ENCODE results near the gene AK4.
"Not testable (repeated sequence)": the region's sequence is repeated elsewhere in the genome, so short reads cannot be mapped to it uniquely, and the experiment has no call there.

The AK4 gene

DNA sequence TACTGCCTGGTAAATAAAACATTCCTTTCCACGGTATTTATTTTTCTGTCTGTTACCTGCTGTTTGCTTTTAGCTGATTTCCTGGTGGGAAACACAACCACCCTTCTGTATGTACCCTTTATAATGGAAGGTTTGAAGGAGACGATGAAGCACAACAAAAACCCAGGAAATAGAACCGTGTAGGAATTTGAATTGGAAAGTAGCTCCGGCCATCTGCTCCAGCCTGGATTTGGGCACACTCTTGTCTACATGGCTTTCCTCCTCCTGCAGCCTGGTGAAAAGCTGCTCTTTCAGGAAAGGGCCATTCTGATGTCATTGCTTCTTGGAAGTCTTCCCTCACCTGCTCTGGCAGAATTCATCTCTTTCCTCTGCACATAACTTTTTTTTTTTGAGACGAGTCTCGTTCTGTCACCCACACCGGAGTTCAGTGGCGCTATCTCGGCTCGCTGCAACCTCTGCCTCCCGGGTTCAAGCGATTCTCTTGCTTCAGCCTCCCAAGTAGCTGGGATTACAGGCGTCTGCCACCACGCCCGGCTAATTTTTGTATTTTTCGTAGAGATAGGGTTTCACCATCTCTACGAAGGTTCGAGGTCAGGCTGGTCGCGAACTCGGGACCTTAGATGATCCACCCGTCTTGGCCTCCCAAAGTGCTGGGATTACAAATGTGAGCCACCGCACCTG, 2.7 kb downstream of the AK4 start:
- no peak for DNase-seq

GRCh38 chr1:65151641-65152040, 3.6 kb downstream of the AK4 start:
- DNase-seq = no peak

- no peak for DNase-seq
Measured at GRCh38 chr1:65153635-65154034, 5.6 kb downstream of the AK4 start.

GRCh38 chr1:65156910-65157545, 9.0 kb downstream of the AK4 start:
- DNase-seq = no peak

GRCh38 chr1:65157546-65157941, 9.5 kb downstream of the AK4 start:
- DNase-seq = no peak

GRCh38 chr1:65159291-65159688, 11.3 kb downstream of the AK4 start:
- not testable (repeated sequence) for DNase-seq

GRCh38 chr1:65159801-65160523, 12.0 kb downstream of the AK4 start:
- no peak for DNase-seq

GRCh38 chr1:65163201-65163805, 15.3 kb downstream of the AK4 start:
- no peak for DNase-seq

DNA sequence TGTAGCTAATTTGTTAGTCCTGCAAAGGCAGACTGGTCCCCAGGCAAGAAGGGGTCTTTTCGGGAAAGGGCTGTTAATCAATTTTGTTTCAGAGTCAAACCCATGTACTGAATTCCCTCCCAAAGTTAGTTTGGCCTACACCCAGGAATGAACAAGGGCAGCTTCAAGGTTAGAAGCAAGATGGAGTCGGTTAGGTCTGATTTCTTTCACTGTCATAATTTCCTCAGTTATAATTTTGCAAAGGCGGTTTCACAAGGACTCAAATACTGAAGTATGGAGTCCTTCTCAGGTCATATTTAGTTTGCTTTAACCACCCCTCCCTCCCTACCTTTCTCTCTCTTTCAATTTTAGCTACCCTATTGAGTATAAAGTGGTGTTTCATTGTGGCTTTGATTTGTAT, 16.1 kb downstream of the AK4 start:
- DNase-seq = not testable (repeated sequence)

DNA sequence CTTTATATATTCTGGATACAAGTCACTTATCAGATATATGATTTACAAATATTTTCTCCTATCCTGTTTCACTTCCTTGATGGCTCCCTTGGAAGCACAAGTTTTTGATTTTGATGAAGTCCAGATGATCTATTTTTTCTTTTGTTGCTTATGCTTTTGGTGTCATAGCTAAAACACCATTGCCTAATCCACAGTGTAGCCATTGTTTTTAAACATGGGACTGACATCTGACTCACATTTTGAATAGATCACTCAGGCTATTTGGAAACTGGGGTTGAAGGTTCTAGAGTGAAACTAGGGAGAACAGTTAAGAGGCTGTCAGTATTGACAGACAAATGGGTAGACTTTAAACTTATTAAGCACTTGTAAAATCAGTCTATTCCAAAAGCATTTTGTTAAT, 16.6 kb downstream of the AK4 start:
- peak; percentile 33 for DNase-seq

- DNase-seq = no peak
Measured at GRCh38 chr1:65165269-65165993, 17.4 kb downstream of the AK4 start.

GRCh38 chr1:65166572-65167305, 18.7 kb downstream of the AK4 start:
- DNase-seq = no peak

DNA sequence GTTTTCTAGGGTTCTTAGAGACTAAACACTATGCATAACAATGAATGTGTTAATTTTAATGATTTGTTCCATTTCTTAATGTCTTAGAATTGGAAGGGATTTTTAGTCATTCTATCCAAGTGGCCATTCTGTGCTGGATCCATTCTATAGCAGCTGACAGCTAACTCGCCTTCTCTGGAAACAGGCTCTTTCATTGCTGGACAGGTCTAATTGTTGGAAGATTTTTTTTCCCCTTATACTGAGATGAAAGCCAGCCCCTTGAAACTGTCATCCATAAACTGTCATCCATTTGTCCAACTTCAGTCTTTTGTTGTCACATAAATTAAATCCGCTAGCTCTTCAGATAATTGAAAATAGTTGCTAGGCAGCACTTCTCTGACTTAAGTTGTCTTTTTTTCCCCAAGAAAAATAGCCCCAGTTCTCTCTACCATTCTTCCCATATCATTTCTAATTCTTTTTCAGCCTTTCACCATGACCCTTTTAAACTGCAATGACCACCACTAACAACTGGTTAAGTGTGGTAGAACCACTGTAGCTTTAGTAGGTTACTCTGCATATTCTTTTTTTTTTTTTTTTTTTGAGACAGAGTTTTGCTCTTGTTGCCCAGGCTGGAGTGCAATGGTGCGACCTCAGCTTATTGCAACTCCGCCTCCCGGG, 19.7 kb downstream of the AK4 start:
- no peak for DNase-seq

- DNase-seq = no peak
Measured at GRCh38 chr1:65168867-65169266, 20.9 kb downstream of the AK4 start.

DNA sequence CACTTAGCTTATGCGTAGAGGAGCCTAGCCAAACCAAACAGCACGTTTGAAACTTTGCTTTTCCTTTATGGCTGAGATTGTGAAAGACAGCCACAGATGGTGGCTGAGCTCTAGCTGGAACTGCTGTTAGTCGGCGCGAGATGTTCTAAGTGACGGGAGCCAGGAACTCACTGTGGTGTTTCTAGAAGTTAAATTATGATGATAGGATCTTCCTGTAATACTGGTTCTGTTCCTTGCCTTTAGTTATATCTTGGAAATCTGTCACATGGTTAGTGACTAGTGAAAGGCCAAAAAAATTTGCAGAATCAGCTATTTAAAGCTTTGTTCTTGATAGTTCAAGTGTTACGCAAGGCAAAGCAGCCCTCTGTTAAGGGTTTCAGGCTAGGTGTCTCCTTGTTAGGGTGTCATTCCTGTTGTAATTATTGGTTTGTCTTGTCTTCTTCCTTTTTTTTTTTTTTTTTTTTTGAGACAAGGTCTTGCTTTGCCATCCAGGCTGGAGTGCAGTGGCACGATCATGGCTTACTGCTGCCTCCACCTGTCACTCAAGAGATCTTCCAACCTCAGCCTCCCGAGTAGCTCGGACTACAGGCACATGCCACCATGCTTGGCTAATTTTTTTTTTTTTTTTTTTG, 22.6 kb downstream of the AK4 start:
- DNase-seq = peak; percentile 68

DNA sequence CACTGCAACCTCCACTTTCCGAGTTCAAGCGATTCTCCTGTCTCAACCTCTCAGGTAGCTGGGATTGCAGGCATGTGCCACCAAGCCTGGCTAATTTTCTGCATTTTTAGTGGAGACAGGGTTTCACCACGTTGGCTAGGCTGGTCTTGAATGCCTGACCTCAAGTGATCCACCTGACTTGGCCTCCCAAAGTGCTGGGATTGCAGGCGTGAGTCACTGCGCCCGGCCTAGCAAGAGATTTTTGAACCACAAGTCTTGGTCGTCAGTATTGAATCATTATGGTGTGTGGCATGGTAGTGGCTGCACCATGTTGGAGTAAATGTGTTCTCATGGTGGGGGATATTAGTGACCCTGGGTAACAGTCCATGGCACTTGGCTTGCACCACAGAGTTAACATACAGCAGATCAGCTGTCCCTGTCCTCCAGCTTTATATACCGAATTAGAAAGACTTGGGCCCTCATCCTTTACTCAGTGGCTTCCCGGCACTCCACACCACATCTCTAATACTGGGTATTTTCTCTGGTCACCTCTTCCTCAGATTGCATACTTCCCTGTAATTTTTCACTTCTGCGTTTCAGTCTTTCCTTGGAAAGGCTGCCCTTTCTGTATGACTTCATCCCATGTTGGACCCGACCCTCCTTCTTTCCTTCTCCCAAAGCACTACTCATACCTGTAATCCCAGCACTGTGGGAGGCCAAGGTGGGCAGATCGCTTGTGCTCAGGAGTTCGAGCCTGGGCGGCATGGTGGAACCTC, 25.1 kb downstream of the AK4 start:
- no peak for DNase-seq

GRCh38 chr1:65174585-65174984, 26.6 kb downstream of the AK4 start:
- DNase-seq = peak; percentile 97

DNA sequence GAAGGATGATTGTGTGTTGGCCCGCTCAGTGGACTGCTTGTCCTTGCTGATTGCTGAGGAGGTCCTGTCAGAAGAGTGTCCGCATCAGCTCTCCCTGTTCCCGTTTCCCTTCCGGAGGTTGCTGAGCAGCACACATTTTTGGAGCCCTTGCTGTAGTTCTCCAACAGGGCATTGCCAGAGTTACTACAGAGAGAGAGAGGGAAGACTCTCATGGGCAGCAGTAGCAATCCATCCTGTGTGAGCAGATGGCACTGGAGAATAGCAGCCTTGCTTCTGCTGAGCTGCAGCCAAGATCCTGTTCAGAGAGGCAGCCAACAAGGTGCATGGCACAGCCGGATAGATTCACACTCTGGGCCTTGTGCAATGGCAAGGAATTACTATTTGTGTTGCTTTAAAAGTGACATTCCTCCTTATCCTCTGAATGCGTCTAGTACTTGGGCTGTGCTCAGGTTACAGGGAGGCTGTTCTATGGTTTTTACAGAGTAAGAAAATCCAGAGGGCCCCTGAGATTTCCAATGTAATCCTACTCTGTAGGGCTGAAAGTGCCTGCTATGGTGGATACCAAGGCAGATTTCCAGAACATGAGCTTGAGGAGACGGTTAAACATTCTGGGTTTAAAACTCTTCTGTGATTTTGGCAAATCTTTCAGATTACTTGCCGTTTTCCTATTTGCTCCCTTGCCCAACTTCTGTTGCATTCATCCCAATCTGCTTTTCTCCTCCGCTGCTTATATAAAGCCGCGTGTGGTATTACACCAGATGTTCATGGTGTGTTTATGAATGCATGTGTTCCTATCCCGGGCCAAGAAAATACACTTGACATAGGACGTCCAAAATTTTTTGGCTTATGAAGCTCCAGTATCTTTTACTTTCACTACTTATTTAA, 27.4 kb downstream of the AK4 start:
- peak; percentile 45 for DNase-seq

DNA sequence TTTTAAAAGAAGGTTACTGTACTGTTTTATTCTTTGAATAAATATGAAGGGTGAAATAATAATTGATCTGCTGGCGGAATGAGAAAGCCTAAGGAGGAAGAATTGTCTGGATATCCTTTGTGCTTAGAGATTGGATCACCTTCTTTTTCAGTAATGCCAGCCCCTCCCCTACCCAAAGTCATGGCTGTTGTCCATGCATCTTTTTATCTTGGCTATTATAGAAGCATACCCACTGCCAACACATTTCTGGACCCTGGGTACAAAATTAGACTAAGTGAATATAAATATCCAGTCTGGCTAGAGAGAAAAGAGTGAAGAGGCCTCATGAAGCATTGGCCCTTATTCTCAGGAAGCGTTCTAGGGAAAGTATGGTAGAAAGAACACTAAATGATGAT, 28.1 kb downstream of the AK4 start:
- no peak for DNase-seq

All from fibroblast of skin of right biceps (primary cell).